Trophoblast cell (in vitro differentiated cells and primary cell): ENCODE results near the gene ZCCHC8.

ENCODE experiments used
- DNase-seq, 2 donors: peaks; one replicate each; pipeline ENCODE4 v3.0.0-alpha.2; 2016
- H2AFZ ChIP-seq: 2 replicates; pipeline ENCODE4 v1.6.1; 2013; ENCODE audit warnings: low read length, moderate library complexity, mild to moderate bottlenecking; ENCODE audit not compliant: insufficient read depth, poor library complexity
- H2AK5ac ChIP-seq: 2 replicates; pipeline ENCODE4 v1.6.1; 2013; ENCODE audit warnings: mild to moderate bottlenecking, low read length
- H2BK120ac ChIP-seq: 2 replicates; pipeline ENCODE4 v1.6.1; 2013; ENCODE audit warnings: low read length, mild to moderate bottlenecking, moderate library complexity; ENCODE audit not compliant: insufficient read depth, poor library complexity
- H2BK12ac ChIP-seq: 2 replicates; pipeline ENCODE4 v1.6.1; 2013; ENCODE audit warnings: mild to moderate bottlenecking, low read length, moderate library complexity
- H2BK5ac ChIP-seq: 2 replicates; pipeline ENCODE4 v1.6.1; 2013; ENCODE audit warnings: low read length, low read depth, moderate library complexity, mild to moderate bottlenecking; ENCODE audit not compliant: poor library complexity
- H3K14ac ChIP-seq: 2 replicates; pipeline ENCODE4 v1.6.1; 2013; ENCODE audit warnings: mild to moderate bottlenecking, low read length
- H3K18ac ChIP-seq: 2 replicates; pipeline ENCODE4 v1.6.1; 2013; ENCODE audit warnings: mild to moderate bottlenecking, low read length
- H3K23ac ChIP-seq: 2 replicates; pipeline ENCODE4 v1.6.1; 2013; ENCODE audit warnings: low read length
- H3K27ac ChIP-seq: 2 replicates; pipeline ENCODE4 v1.5.1; 2013; ENCODE audit warnings: low read depth, mild to moderate bottlenecking, inconsistent platforms, low read length, moderate library complexity
- H3K27me3 ChIP-seq: 2 replicates; pipeline ENCODE4 v1.6.1; 2013; ENCODE audit warnings: inconsistent platforms, mild to moderate bottlenecking, low read length, moderate library complexity; ENCODE audit not compliant: insufficient read depth
- H3K36me3 ChIP-seq, 2 experiments: 1 replicate in 1 of 2; 2 replicates in 1 of 2; pipeline ENCODE4 v1.6.1; 2013; ENCODE audit warnings: low read length in 2 of 2, mild to moderate bottlenecking in 2 of 2, moderate library complexity in 1 of 2; ENCODE audit not compliant: insufficient read depth in 2 of 2, control insufficient read depth in 1 of 2
- H3K4ac ChIP-seq: 2 replicates; pipeline ENCODE4 v1.6.1; 2013; ENCODE audit warnings: low read depth, mild to moderate bottlenecking, low read length, moderate library complexity
- H3K4me1 ChIP-seq, 2 experiments: 1 replicate in 1 of 2; 2 replicates in 1 of 2; pipeline ENCODE4 v1.6.1; 2013; ENCODE audit warnings: low read length in 2 of 2, mild to moderate bottlenecking in 2 of 2, moderate library complexity in 1 of 2; ENCODE audit not compliant: insufficient read depth in 2 of 2, control insufficient read depth in 1 of 2
- H3K4me2 ChIP-seq: 2 replicates; pipeline ENCODE4 v1.6.1; 2013; ENCODE audit warnings: inconsistent platforms, mild to moderate bottlenecking, low read length, moderate library complexity
- H3K4me3 ChIP-seq: 2 replicates; pipeline ENCODE4 v1.5.1; 2013; ENCODE audit warnings: mild to moderate bottlenecking, low read depth, low read length, inconsistent platforms
- H3K79me1 ChIP-seq: one replicate; pipeline ENCODE4 v1.6.1; 2013; ENCODE audit warnings: low read length
- H3K79me2 ChIP-seq: 2 replicates; pipeline ENCODE4 v1.6.1; 2013; ENCODE audit warnings: low read length, mild to moderate bottlenecking; ENCODE audit not compliant: control insufficient read depth, insufficient read depth, poor library complexity
- H3K9ac ChIP-seq: 2 replicates; pipeline ENCODE4 v1.6.1; 2013; ENCODE audit warnings: mild to moderate bottlenecking, low read length
- H3K9me3 ChIP-seq: 2 replicates; pipeline ENCODE4 v1.6.1; 2013; ENCODE audit warnings: low read depth, mild to moderate bottlenecking, control low read depth, inconsistent platforms, low read length; ENCODE audit not compliant: insufficient read depth
- H4K12ac ChIP-seq: 2 replicates; pipeline ENCODE4 v1.6.1; 2013; ENCODE audit warnings: low read depth, mild to moderate bottlenecking, low read length, moderate library complexity
- H4K8ac ChIP-seq: 2 replicates; pipeline ENCODE4 v1.6.1; 2013; ENCODE audit warnings: low read depth, mild to moderate bottlenecking, low read length, moderate library complexity
- H4K91ac ChIP-seq: one replicate; pipeline ENCODE4 v1.6.1; 2013; ENCODE audit warnings: low read depth, mild to moderate bottlenecking, low read length, moderate library complexity
- WGBS: extraction: QIAGEN DNeasy Blood & Tissue Kit; methylation state at CpG from one replicate; pipeline ENCODE4 v1.1.7; 2013; ENCODE audit warnings: missing lambda C conversion rate; ENCODE audit not compliant: insufficient read length, insufficient coverage; ENCODE audit errors: extremely low coverage; 5-methylcytosine and 5-hydroxymethylcytosine counted together

The ZCCHC8 gene

DNA sequence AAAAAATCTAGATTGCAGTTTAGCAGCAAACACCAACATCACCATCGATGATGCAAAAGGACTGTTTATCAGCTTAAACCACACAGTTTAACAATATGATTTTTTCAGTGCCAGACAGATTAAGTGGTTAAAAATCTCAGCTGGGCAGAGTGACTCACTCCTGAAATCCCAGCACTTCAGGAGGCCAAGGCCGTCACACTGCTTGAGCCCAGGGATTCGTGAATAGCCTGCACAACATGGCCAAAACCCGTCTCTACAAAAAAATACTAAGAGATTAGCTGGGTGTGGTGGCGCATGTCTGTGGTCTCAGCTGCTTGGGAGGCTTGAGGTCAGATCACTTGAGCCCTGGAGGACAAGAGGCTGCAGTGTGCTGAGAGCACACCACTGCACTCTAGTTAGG lies 17.1 kb upstream of the ZCCHC8 start:
- Histone ChIP-seq H3K36me3 (peaks cover 30 to 48% of the 10 kb centered on the region in 2 experiments), H3K9ac (no peak overlapping the region), H4K91ac (no peak overlapping the region), H3K27ac (no peak overlapping the region), H3K23ac (no peak overlapping the region), H4K12ac (no peak overlapping the region), H3K79me2 (peaks cover 2% of the 10 kb centered on the region), H2AFZ (no peak overlapping the region), H3K79me1 (no peaks in the 10 kb centered on the region), H3K14ac (no peak overlapping the region), H3K4ac (no peak overlapping the region), H2BK120ac (no peak overlapping the region), H4K8ac (no peak overlapping the region), H3K27me3 (no peaks in the 10 kb centered on the region), H3K4me3 (no peak overlapping the region), H2AK5ac (no peak overlapping the region), H3K4me1 (no peaks in the 10 kb centered on the region), H3K18ac (no peak overlapping the region), H3K4me2 (no peak overlapping the region), H2BK5ac (no peak overlapping the region), H3K9me3 (no peaks in the 10 kb centered on the region), H2BK12ac (no peak overlapping the region)
- DNase-seq = no peak
- no CpG with 5 or more reads among the region's 5 CpGs for WGBS

DNA sequence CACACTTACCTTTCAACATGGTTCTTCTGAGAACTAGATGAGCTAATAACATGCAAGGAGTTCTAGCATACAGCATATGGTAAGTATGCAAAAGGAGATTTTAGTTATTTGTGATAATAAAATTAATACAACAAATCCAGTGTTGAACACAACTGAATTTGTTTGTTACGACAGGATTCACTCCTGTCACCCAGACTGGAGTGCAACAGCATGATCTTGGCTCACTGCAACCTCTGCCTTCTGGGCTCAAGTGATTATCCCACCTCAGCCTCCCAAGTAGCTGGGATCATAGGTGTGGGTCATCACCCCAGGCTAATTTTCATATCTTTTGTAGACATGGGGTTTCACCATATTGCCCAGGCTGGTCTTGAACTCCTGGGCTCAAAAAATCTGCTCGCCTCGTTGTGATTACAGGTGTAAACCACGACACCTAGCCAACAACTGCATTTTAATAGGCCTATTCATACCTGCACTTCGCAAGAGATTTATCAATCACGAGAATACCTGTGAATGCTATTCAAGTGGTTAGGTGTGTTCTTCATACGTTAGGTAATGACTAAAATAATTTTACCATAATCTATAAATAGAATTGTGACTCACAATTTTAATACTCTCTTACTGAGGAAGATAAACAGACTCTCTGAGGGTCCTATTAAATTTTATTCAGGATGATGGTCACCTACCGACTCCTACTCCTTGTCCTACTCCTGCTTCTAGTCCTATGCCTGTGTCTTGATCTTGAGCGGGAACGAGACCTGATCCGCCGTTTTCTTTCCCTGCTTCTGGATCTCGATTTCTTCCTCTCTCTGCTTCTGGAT lies 16.0 kb upstream of the ZCCHC8 start:
- no peak overlapping the region for H3K23ac ChIP-seq
- H3K4me2 ChIP-seq = no peak overlapping the region
- H2AFZ ChIP-seq = no peak overlapping the region
- H3K4me1 ChIP-seq = no peaks in the 10 kb centered on the region
- H2BK120ac ChIP-seq = no peak overlapping the region
- no peak overlapping the region for H3K27ac ChIP-seq
- no peak overlapping the region for H3K14ac ChIP-seq
- H2AK5ac ChIP-seq = no peak overlapping the region
- H3K4ac ChIP-seq = no peak overlapping the region
- no peak overlapping the region for H2BK5ac ChIP-seq
- H4K91ac ChIP-seq = no peak overlapping the region
- peaks cover 1% of the 10 kb centered on the region for H3K79me2 ChIP-seq
- H3K36me3 ChIP-seq = peaks cover 37 to 56% of the 10 kb centered on the region in 2 experiments
- no peak overlapping the region for H4K8ac ChIP-seq
- H3K9me3 ChIP-seq = no peaks in the 10 kb centered on the region
- no peaks in the 10 kb centered on the region for H3K79me1 ChIP-seq
- H3K27me3 ChIP-seq = no peaks in the 10 kb centered on the region
- no peak overlapping the region for H3K9ac ChIP-seq
- H2BK12ac ChIP-seq = no peak overlapping the region
- H4K12ac ChIP-seq = no peak overlapping the region
- no peak for DNase-seq
- WGBS = no CpG with 5 or more reads among the region's 13 CpGs
- no peak overlapping the region for H3K18ac ChIP-seq
- no peak overlapping the region for H3K4me3 ChIP-seq

DNA sequence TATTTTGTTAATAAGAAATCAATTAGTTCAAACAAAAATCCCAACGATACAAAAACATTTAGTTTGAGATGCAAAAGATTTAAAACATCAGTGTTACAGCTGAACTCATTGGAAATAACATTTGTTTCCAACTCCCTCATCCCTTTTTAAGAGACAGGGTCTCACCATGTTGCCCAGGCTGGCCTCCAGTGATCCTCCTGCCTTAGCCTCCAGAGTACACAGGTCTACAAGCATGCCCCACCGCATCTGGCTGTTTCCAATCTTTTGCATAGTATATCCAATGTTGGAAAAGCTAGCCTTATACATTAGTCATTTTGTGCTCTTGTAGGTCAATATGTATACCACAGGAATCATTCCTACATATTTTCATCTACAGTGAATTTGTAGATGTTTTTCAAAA lies 14.5 kb upstream of the ZCCHC8 start:
- no peak overlapping the region for H4K12ac ChIP-seq
- H2AFZ ChIP-seq = no peak overlapping the region
- no peaks in the 10 kb centered on the region for H3K79me1 ChIP-seq
- no peaks in the 10 kb centered on the region for H3K27me3 ChIP-seq
- no peak overlapping the region for H3K14ac ChIP-seq
- H2AK5ac ChIP-seq = no peak overlapping the region
- no peak for DNase-seq
- H3K27ac ChIP-seq = no peak overlapping the region
- no peak overlapping the region for H2BK12ac ChIP-seq
- H2BK120ac ChIP-seq = no peak overlapping the region
- no peak overlapping the region for H2BK5ac ChIP-seq
- no CpG with 5 or more reads among the region's 2 CpGs for WGBS
- no peak overlapping the region for H3K23ac ChIP-seq
- no peak overlapping the region for H3K18ac ChIP-seq
- no peak overlapping the region for H4K8ac ChIP-seq
- H3K4me2 ChIP-seq = no peak overlapping the region
- H4K91ac ChIP-seq = no peak overlapping the region
- H3K36me3 ChIP-seq = peaks cover 43 to 56% of the 10 kb centered on the region in 2 experiments
- H3K4me3 ChIP-seq = no peak overlapping the region
- H3K4ac ChIP-seq = no peak overlapping the region
- H3K9me3 ChIP-seq = no peaks in the 10 kb centered on the region
- no peaks in the 10 kb centered on the region for H3K4me1 ChIP-seq
- no peak overlapping the region for H3K9ac ChIP-seq
- H3K79me2 ChIP-seq = no peaks in the 10 kb centered on the region

DNA sequence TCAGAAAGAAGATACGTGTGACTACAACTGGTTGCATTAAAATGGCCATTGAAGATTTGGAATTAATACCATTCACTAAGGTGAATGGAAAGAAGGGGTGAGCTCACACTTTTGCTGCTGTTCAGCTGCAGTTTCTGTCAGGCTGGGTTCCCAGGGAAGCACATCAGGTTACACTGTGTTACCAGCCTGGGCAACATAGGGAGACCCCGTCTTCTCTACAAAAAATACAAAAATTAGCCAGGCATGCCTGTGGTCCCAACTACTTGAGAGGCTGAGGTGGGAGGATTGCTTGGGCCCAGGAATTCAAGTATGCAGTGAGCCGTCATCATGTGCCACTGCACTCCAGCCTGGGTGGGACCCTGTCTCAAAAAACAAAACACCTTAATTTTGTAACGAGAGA lies 12.9 kb upstream of the ZCCHC8 start:
- H3K27me3 ChIP-seq = no peaks in the 10 kb centered on the region
- no peak for DNase-seq
- H3K79me1 ChIP-seq = no peaks in the 10 kb centered on the region
- no CpG with 5 or more reads among the region's 4 CpGs for WGBS
- H3K23ac ChIP-seq = no peak overlapping the region
- no peak overlapping the region for H2AK5ac ChIP-seq
- no peak overlapping the region for H2BK5ac ChIP-seq
- no peak overlapping the region for H4K8ac ChIP-seq
- no peak overlapping the region for H3K18ac ChIP-seq
- H3K79me2 ChIP-seq = no peaks in the 10 kb centered on the region
- peaks cover 56 to 64% of the 10 kb centered on the region in 2 experiments for H3K36me3 ChIP-seq
- H2BK12ac ChIP-seq = no peak overlapping the region
- no peak overlapping the region for H3K9ac ChIP-seq
- no peak overlapping the region for H2BK120ac ChIP-seq
- no peak overlapping the region for H3K27ac ChIP-seq
- H3K9me3 ChIP-seq = no peaks in the 10 kb centered on the region
- no peak overlapping the region for H3K4me3 ChIP-seq
- H4K12ac ChIP-seq = no peak overlapping the region
- no peak overlapping the region for H3K14ac ChIP-seq
- H3K4me1 ChIP-seq = no peaks in the 10 kb centered on the region
- H3K4ac ChIP-seq = no peak overlapping the region
- H2AFZ ChIP-seq = no peak overlapping the region
- no peak overlapping the region for H3K4me2 ChIP-seq
- no peak overlapping the region for H4K91ac ChIP-seq
